HG03103 (cell line): ENCODE measurements around the gene RASGEF1C.
"Not testable (repeated sequence)": the region's sequence is repeated elsewhere in the genome, so short reads cannot be mapped to it uniquely, and the experiment has no call there.

ENCODE experiments used
- ATAC-seq: cut with Tn5 transposase; IDR thresholded peaks from one replicate; pipeline ENCODE4 v1.9.1; 2021; ENCODE audit warnings: low read depth; ENCODE audit not compliant: unreplicated experiment

Gene RASGEF1C

DNA sequence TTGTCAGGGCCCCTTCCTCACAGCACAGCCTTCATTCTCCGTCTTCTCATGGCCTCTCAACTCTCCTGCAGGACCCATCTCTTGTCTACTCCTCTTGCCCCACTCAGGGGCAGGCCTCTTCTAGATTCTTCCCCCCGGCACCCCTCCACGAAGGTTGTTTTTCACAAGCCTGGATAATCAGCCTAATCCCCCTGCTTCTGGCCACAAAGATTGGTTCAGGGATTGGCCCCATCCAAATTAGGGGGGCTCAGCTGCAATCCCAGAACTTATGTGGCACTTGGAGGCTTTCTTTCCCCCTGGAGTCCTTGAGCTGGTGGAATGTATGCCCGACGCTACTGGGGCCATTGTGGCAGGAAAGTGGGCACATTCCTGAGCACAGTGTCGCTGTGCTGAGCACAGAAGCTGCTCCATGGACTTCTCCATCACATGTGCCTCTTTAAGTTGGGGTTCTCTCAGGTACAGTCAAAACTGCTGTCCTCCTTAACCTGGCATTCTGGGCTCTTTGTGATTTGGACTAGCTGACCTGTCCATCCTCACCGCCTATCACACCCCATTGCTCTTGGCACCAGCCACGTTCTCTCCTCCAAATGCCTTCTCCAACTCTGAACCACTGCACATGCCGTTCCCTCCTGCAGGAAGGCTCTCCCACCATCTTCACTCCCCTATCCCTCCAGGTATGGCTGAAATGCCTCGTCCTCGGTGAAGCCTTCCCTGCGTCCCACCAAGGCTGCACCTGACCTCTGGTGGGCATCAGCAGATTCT lies 70.6 kb downstream of the RASGEF1C start:
- ATAC-seq, result no peak

GRCh38 chr5:180137401-180138213 lies 71.4 kb downstream of the RASGEF1C start:
- no peak for ATAC-seq

DNA sequence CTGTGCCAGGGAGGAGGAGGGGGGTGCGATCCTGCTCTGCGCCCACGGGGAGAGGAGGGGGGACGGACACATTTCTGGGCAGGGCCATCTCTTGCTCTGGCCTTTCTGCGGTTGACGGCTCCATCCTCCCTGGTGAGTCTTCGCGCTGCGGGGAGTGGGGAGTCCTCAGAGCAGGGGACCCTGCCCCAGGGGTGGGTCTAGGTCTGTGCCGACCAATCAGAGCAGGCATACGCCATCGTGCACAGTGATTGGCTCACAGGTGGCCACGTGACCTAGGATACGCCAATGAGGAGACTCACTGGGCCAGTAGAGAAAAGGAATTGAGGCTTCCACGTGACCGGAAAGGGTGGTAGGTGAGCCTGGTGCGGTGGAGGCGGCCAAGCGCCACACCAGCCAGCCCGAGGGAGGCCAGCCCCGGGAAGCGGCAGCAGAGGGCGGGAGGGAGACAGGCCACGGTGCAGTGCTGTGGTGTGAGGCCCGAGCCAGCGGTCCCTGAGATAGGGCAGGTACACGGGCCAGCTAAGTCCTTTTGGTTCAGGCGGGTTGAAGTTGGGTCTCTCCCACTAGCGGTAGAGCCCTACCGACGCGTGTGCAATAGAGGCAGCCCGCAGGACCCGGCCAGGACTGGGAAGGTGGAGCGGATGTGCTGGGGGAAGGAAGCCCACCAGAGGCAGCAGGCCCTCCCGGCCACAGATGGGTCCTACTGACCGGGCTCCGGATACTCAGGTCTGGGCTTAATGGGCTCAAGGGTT lies 72.2 kb downstream of the RASGEF1C start:
- ATAC-seq, result no peak

DNA sequence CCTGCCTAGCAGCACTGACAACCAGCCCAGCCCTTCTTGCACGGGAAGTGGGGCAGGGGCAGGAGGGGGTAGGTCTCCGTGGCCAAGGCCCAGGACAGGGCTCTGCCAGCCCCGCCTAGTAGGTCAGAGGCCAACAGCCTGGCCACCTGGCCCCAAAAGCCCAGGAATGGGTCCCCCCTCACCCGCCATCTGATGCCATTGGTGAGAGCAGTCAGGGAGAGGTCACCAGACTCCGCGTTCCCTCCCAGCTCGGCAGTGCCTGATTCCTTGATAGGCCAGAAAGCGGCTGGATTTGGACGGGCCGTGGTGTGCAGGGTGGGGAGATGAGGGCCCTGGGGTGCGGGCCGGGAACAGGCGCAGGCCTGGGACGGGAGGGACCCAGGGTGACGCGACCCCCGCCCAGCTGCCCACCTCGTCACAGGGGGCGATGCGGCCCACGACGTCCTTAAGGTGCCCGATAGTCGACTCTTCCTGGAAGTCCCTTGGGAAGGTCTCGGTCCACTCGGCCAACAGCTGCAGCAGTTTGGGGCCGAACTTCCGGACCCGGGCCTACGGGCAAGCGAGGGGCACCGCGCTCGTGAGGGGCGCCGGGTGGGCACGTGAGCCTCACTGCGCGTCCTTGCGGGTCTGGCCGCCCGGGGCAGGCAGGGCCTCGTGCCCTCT lies 72.9 kb downstream of the RASGEF1C start:
- no peak for ATAC-seq

- ATAC-seq, result no peak
Measured at GRCh38 chr5:180135128-180135955, 73.7 kb downstream of the RASGEF1C start.

DNA sequence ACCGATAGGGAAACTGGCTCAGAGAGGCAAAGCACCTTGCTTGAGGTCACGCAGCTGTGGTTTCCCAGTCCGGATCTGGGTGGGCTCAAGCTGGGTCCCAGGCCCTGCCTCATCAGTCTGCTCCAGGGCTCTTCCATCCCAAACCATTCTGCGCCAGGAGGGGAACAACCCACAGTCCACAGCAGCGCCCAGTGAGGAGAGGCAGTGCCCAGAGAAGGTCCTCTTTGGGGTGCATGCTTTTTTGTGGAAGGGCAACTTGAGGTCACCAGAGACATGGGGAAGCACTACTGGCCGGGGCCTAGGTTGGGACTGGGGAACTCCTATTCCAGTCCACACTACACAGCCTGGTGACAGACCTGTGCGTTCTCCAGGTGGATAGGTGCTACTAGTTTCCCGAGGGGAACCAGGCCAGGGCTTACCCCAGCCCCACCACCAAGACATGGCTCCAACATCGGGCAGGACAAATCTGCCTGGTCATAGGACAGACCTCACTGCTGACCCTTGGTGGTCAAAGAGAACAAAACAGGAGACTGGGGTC lies 75.0 kb downstream of the RASGEF1C start:
- ATAC-seq, result no peak

DNA sequence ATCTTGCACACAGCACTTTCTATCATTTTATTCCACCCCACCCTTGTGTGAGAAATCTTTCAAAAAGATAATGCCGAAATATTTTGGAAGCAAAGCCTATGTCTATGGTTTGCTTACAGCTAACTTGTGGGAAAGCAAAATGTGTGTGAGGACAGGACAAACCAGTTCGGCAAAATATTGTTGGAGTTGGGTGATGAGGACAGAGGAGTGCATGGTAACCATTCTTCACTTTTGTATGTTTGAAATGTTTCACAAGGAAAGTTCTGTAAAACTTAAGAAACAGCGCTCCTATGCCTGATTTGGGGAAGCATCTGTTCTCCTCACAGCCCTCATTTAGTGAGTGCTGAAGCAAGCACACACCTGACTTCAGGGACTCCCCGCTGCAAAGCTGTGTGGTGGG lies 75.5 kb downstream of the RASGEF1C start:
- ATAC-seq, result no peak

DNA sequence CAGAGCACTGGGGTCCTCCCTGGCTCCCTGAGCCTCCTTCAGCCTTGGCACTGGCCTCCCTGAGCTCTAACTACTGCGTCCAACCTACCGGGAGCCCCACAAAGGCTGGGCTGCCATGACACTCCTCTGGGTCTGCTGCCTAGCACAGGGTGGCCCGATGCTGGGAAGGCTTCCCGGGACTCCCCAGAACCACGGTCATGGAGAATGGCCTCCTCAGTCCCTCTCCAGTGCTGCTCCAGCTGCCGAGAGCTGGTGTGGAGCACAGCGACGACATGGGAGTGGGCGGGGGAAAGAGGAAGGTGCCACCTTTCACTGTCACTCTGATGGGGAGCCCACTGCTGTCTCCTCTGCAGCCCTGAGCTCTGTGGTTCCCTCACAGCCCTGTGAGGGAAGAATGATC lies 76.0 kb downstream of the RASGEF1C start:
- no peak for ATAC-seq

DNA sequence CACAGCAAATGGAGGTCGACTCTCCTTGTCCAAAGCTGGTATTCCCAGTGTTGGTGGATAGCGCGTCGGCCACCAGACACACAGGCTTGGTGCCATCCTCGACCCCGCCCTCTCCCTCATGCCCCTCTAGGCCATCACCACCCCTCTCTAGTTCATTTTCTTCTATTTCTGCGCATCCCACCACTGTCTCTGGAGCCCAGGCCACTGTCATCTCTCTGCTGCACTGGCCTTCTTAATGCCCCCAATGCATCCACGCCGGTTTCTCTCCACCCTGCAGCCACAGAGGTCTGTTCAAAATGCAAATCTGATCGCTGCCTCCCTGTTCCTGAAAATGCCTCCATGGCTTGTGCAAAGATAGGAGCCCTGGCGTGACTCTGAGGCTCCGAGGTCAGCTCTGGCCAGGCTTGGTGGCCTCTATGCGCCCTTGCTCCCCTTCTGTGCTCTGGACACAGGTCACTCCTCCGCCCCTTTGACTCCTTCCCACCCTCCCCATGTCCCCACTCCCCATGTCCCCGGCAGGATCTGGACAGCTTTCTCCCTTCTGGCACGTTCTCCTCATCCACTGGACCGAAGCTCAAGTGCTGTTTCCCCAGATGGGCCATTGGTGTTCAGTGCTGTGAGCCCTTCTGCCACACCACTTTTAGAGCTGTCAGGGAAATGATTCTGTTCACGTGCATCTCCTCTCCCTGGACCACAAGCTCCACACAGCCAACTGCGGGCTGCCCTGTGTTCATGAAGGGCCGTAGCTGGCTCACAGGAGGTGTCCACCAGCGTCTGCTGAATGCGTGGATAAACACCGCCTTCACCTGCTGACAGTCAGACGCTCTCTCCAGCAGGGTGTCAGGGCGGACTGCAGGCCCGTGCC lies 77.9 kb downstream of the RASGEF1C start:
- no peak for ATAC-seq

- ATAC-seq, result no peak
Measured at GRCh38 chr5:180130291-180130869, 78.6 kb downstream of the RASGEF1C start.

GRCh38 chr5:180129291-180130190 lies 79.5 kb downstream of the RASGEF1C start:
- no peak for ATAC-seq

DNA sequence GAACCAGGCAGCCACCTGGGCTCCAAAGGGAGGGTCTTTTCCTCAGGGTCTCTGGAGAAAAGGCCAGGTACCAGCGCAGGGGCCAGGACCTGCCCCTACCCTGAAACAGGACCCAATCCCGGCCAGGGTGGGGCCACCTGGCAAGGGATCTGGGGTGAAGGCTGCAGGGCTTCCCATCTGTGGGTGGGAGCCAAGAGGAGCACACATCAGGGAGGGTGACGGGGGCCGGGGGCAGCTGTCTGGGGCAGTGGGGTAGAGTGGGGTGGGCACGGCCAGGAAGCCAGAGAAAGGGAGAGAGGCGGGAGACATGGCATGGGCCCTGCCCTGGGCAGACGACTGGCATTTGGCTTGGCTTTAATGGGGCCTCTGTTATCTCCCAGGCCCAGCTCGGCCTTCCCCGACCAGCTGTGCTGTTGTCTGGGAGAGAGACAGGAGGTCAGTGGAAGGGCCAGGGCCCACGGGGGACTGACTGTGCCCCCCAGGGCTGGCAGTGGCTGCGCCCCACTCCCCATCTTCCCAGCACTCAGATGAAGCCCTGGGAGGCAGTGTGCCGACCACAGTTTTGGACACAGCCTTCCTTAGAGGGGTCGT lies 80.2 kb downstream of the RASGEF1C start:
- ATAC-seq, result no peak

- ATAC-seq, result no peak
Measured at GRCh38 chr5:180127682-180128670, 81.0 kb downstream of the RASGEF1C start.

GRCh38 chr5:180126716-180127681 lies 82.0 kb downstream of the RASGEF1C start:
- no peak for ATAC-seq

- ATAC-seq, result not testable (repeated sequence)
Measured at GRCh38 chr5:180126156-180126555, 82.9 kb downstream of the RASGEF1C start.
